GM18511 (cell line): ENCODE results near the gene JADE2.
"Not testable (repeated sequence)": the region's sequence is repeated elsewhere in the genome, so short reads cannot be mapped to it uniquely, and the experiment has no call there.

Experiments
- ATAC-seq: cut with Tn5 transposase; IDR thresholded peaks from one replicate; pipeline ENCODE4 v1.9.1; 2021; ENCODE audit warnings: mild to moderate bottlenecking, moderate library complexity; ENCODE audit not compliant: unreplicated experiment

JADE2 gene

GRCh38 chr5:134550271-134551214 is 25.1 kb downstream of the JADE2 start:
- ATAC-seq, result no peak

DNA sequence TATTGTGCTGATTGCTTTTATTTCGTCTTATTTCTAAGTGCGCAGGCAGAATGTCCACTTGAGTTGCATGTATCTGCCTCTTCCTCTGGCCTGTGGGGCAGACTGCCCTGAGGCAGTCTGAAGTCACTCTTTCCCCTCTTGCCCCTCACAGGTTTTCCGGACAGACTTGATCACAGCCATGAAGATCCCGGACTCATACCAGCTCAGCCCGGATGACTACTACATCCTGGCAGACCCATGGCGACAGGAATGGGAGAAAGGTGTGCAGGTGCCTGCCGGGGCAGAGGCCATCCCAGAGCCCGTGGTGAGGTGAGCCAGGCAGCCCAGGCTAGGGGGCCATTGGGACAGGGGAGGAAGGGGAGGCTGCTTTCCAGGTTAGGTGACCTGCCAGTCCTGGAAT is 26.4 kb downstream of the JADE2 start:
- ATAC-seq, result no peak

GRCh38 chr5:134552301-134552700 is 26.8 kb downstream of the JADE2 start:
- ATAC-seq, result no peak

DNA sequence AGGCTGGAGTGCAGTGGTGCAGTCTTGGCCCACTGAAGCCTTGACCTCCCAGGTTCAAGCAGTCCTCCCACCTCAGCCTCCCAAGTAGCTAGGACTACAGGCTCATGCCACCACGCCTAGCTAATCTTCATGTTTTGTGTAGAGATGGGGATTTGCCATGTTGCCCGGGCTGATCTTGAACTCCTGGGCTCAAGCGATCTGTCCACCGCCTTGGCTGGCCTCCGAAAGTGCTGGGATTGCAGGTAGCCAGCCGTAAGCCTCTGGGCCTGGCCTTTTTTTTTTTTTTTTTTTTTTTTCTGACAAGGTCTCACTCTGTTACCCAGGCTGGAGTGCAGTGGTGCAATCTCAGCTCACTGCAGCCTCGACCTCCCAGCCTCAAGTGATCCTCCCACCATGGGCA is 27.2 kb downstream of the JADE2 start:
- not testable (repeated sequence) for ATAC-seq

- ATAC-seq, result no peak
Observed at GRCh38 chr5:134553821-134554267, 28.4 kb downstream of the JADE2 start.

GRCh38 chr5:134554319-134555222 is 29.1 kb downstream of the JADE2 start:
- no peak for ATAC-seq

- no peak for ATAC-seq
Observed at GRCh38 chr5:134555223-134555889, 29.9 kb downstream of the JADE2 start.

- no peak for ATAC-seq
Observed at GRCh38 chr5:134555890-134556311, 30.4 kb downstream of the JADE2 start.

DNA sequence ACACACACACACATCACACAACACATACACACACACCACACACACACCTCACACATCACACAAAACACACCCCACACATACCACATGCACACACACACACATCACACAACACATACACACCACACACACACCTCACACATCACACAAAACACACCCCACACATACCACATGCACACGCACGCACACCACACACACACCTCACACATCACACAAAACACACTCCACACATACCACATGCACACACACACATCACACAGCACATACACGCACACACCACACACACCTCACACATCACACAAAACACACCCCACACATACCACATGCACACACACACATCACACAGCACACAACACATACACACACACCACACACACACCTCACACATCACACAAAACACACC is 31.1 kb downstream of the JADE2 start:
- ATAC-seq, result not testable (repeated sequence)

GRCh38 chr5:134556994-134557393 is 31.5 kb downstream of the JADE2 start:
- ATAC-seq, result no peak

- ATAC-seq, result no peak
Observed at GRCh38 chr5:134559672-134560071, 34.2 kb downstream of the JADE2 start.

DNA sequence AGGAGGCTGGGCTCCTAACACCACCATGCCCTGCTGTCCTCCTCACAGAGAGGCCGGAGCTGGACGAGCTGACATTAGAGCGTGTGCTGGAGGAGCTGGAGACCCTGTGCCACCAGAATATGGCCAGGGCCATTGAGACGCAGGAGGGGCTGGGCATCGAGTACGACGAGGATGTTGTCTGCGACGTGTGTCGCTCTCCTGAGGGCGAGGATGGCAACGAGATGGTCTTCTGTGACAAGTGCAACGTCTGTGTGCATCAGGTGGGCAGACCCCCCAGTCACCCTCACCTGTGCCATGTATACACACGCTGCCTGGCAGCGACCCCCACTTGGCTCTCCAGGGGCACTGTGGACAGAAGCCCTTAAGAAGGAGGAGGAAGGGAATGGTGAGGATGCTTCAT is 35.2 kb downstream of the JADE2 start:
- no peak for ATAC-seq

- ATAC-seq, result no peak
Observed at GRCh38 chr5:134561871-134562296, 36.4 kb downstream of the JADE2 start.

DNA sequence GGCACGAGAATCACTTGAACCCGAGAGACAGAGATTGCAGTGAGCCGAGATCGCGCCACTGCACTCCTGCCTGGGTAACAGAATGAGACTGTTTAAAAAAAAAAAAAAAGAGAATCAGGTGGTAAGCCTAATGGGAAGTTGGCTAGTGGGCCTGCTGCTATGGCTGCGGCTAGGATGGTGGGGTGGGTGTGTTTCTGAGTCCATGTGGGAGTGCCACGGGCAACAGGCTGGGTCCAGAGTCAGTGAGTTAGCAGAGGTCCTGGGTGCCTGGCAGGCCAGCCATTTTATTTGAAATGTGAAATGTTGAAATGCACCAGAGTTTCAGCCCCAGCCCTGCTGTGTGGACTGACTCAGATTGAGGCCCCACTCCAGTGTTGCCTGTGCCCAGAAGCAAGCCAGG is 37.8 kb downstream of the JADE2 start:
- ATAC-seq, result no peak

- ATAC-seq, result no peak
Observed at GRCh38 chr5:134563962-134564361, 38.5 kb downstream of the JADE2 start.

DNA sequence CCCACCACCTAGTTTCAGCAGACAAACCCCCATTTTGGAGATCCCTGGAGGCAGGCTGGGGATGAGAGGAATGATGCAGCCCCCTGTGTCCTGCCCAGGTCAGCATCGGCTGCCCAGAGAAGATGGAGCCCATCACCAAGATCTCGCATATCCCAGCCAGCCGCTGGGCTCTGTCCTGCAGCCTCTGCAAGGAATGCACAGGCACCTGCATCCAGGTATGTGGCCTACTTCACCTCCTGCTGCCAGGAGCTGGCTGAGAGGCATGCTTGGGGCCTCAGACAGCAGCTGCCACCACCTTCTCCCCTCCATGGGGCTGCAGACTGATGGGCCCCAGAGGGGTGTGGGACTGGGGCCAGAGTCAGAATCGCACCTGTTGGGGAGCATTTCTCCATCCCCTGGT is 38.9 kb downstream of the JADE2 start:
- no peak for ATAC-seq

DNA sequence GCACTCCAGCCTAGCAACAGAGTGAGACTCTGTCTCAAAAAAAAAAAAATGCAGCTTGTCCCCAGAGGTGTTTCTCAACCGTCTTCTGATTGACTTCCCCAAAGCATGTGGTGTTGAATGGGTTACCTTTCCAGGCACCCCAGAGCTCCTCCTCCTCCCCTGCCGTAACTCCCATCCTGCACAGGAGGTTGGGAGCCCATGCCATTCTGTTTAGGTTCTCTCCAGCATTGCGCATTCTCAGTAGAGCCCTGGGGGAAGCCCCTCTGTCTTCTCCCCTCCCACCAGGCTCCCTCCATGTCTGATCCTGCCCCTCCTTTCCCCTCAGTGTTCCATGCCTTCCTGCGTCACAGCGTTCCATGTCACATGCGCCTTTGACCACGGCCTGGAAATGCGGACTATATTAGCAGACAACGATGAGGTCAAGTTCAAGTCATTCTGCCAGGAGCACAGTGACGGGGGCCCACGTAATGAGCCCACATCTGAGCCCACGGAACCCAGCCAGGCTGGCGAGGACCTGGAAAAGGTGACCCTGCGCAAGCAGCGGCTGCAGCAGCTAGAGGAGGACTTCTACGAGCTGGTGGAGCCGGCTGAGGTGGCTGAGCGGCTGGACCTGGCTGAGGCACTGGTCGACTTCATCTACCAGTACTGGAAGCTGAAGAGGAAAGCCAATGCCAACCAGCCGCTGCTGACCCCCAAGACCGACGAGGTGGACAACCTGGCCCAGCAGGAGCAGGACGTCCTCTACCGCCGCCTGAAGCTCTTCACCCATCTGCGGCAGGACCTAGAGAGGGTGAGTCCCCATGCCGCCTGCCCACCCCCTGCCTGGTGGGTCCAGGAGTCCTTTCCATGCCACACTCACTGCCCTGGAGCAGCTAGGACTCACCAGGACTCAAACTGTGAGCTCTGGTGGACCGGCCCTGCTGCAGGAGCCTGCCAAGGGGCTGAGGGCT is 40.6 kb downstream of the JADE2 start:
- no peak for ATAC-seq

DNA sequence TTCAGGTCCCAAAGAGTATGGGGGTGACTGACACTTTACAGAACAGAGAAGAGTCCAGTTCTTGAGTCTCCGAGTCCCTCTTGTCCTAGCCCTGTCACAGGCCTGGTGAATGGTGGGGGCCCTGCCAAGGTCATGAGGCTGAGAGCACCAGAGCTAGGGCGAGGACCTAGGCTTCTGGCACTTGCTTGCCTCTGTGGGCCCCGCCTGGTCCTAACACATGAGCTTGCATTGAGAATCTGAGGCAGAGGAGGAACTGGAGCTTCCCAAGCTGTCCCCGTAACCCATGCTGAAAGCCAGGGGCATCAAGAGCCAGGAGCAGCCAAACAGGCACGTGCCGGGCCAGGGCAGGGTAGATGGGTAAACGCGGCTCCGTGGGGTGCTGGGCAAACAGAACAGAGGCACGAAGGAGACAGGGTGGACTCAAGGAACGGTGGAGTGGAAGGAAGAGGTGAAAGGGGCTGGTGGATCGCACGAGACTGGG is 41.3 kb downstream of the JADE2 start:
- no peak for ATAC-seq

- no peak for ATAC-seq
Observed at GRCh38 chr5:134567641-134568336, 42.3 kb downstream of the JADE2 start.
